Smooth muscle cell (in vitro differentiated cells): ENCODE data around the gene HLCS. TPM values are rescaled to one million over a fixed set of nuclear protein-coding genes. Genes with fewer than 3 reads are reported as not detected.

Experiments
- DNase-seq: peaks from one replicate; lab custom pipeline; 2025; ENCODE audit not compliant: unreplicated experiment; lab: John Stamatoyannopoulos, UW
- H2AFZ ChIP-seq: fragments of 200-600 bp; sonication (generic); 2 replicates; pipeline ENCODE4 v1.6.0; 2016; ENCODE audit warnings: antibody characterized with exemption, low read depth, mild to moderate bottlenecking
- H3F3A ChIP-seq: fragments of 200-600 bp; sonication (generic); 2 replicates; pipeline ENCODE4 v1.6.0; 2017; ENCODE audit warnings: antibody characterized with exemption, low read depth
- H3K27ac ChIP-seq: fragments of 200-600 bp; sonication (generic); 2 replicates; pipeline ENCODE4 v1.5.1; 2016; ENCODE audit warnings: low read depth, mild to moderate bottlenecking
- H3K27me3 ChIP-seq: fragments of 200-600 bp; sonication (generic); 2 replicates; pipeline ENCODE4 v1.6.1; 2016; ENCODE audit warnings: low read depth, mild to moderate bottlenecking
- H3K36me3 ChIP-seq: fragments of 200-600 bp; sonication (generic); 2 replicates; pipeline ENCODE4 v1.5.1; 2016; ENCODE audit warnings: low read depth
- H3K4me1 ChIP-seq: fragments of 200-600 bp; sonication (generic); 2 replicates; pipeline ENCODE4 v1.5.1; 2016; ENCODE audit warnings: low read depth
- H3K4me2 ChIP-seq: fragments of 200-600 bp; sonication (generic); 2 replicates; pipeline ENCODE4 v1.6.0; 2016; ENCODE audit warnings: mild to moderate bottlenecking
- H3K4me3 ChIP-seq: fragments of 200-600 bp; sonication (generic); 2 replicates; pipeline ENCODE4 v1.5.1; 2016; ENCODE audit warnings: mild to moderate bottlenecking
- H3K79me2 ChIP-seq: fragments of 200-600 bp; sonication (generic); 2 replicates; pipeline ENCODE4 v1.6.0; 2016; ENCODE audit warnings: low read depth, mild to moderate bottlenecking
- H3K9ac ChIP-seq: fragments of 200-600 bp; sonication (generic); 2 replicates; pipeline ENCODE4 v1.6.0; 2016; ENCODE audit warnings: low read depth
- H3K9me3 ChIP-seq: fragments of 200-600 bp; sonication (generic); replicated peaks from 2 replicates; pipeline ENCODE4 v1.5.1; 2016; ENCODE audit warnings: low read depth
- H4K20me1 ChIP-seq: fragments of 200-600 bp; sonication (generic); 2 replicates; pipeline ENCODE4 v1.6.0; 2016; ENCODE audit warnings: low read depth
- CTCF ChIP-seq: fragments of 200-600 bp; sonication (generic); IDR thresholded peaks from 2 replicates; pipeline ENCODE4 v1.5.1; 2017; ENCODE audit warnings: borderline replicate concordance, mild to moderate bottlenecking, antibody characterized with exemption; ENCODE audit not compliant: insufficient read depth, poor library complexity, severe bottlenecking
- whole genome bisulfite sequencing: methylation state at CpG from one replicate; pipeline ENCODE4 v1.1.7; 2016; ENCODE audit warnings: low lambda C conversion rate; 5-methylcytosine and 5-hydroxymethylcytosine counted together
- polyA plus RNA-seq: library from polyadenylated mRNA; unstranded; fragments of >200 nt; fragmentation: Nextera tagmentation; extraction: Ambion mirVana; gene quantifications from 2 replicates; pipeline ENCODE4 v1.2.1, GENCODE V29; 2016
- total RNA-seq: library from RNA; depleted of rRNA; stranded (reverse); fragments of >200 nt; gene quantifications from 2 replicates; pipeline ENCODE4 v1.2.3, GENCODE V29; 2014

HLCS gene
- total and polyA plus RNA-seq, 2 experiments from 2014 or later: 7.5 to 20.6 TPM

- H3K4me1 ChIP-seq: no peaks in the 10 kb centered on the region
- peaks cover 6% of the 10 kb centered on the region for H4K20me1 ChIP-seq
- H3K4me3 ChIP-seq: no peak overlapping the region
- H3K27me3 ChIP-seq: no peaks in the 10 kb centered on the region
- H3K79me2 ChIP-seq: no peaks in the 10 kb centered on the region
- DNase-seq: no peak
- H3K4me2 ChIP-seq: peak overlapping the region; percentile 52
- H2AFZ ChIP-seq: no peak overlapping the region
- no peaks in the 10 kb centered on the region for H3K36me3 ChIP-seq
- WGBS: 45% methylated on average over 14 of the region's 14 CpGs
- no peak for TF ChIP-seq CTCF
- no peak overlapping the region for H3K9ac ChIP-seq
- H3F3A ChIP-seq: no peaks in the 10 kb centered on the region
- no peaks in the 10 kb centered on the region for H3K9me3 ChIP-seq
- H3K27ac ChIP-seq: no peak overlapping the region
Observed at GRCh38 chr21:36923270-36923669, 43.2 kb downstream of the HLCS start.

- Histone ChIP-seq H2AFZ (no peak overlapping the region), H3K4me3 (no peak overlapping the region), H3F3A (no peaks in the 10 kb centered on the region), H3K4me1 (no peaks in the 10 kb centered on the region), H3K9me3 (no peaks in the 10 kb centered on the region), H3K27ac (no peak overlapping the region), H3K79me2 (no peaks in the 10 kb centered on the region), H3K27me3 (no peaks in the 10 kb centered on the region), H3K4me2 (no peak overlapping the region), H3K36me3 (no peaks in the 10 kb centered on the region), H4K20me1 (peaks cover 2% of the 10 kb centered on the region), H3K9ac (no peak overlapping the region)
- no peak for DNase-seq
- no peak for TF ChIP-seq CTCF
- 93% methylated on average over 18 of the region's 18 CpGs for WGBS
Observed at GRCh38 chr21:36922861-36923260, 43.6 kb downstream of the HLCS start.

DNA sequence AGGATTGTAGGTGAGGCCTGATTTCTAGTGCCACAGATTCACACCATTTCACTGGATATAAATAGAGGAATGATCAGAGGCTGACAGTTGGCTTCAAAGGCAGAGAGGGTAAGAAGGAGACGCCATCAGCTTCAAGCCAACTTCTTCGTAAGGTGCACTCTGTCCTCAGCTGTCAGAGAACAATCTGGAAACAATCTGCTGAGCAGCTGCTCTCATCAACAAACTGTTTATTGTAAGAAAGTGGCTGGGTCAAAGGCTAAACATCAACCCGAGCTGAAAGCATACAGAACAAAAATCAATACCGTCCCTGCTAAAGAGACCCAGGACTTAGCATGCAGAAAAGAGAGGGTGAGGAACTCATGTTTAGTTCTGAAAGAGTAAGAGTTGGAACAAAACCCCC, 48.2 kb downstream of the HLCS start:
- Histone ChIP-seq H3K4me2 (no peak overlapping the region), H3K27ac (no peak overlapping the region), H2AFZ (no peak overlapping the region), H3K9ac (no peak overlapping the region), H3K36me3 (no peaks in the 10 kb centered on the region), H3K4me1 (peaks cover 6% of the 10 kb centered on the region), H3K4me3 (no peak overlapping the region), H3K79me2 (no peaks in the 10 kb centered on the region), H3K27me3 (no peaks in the 10 kb centered on the region), H3K9me3 (no peaks in the 10 kb centered on the region), H4K20me1 (no peaks in the 10 kb centered on the region), H3F3A (no peaks in the 10 kb centered on the region)
- TF ChIP-seq CTCF: no peak
- DNase-seq: no peak
- 97% methylated on average over 4 of the region's 4 CpGs for WGBS

GRCh38 chr21:36917471-36918158, 48.9 kb downstream of the HLCS start:
- 44% methylated on average over 8 of the region's 8 CpGs for WGBS
- H2AFZ ChIP-seq: no peak overlapping the region
- H3K4me2 ChIP-seq: no peak overlapping the region

More at GRCh38 chr21:36917471-36918158, 48.9 kb downstream of the HLCS start:
- H3K4me1 ChIP-seq: peaks cover 6% of the 10 kb centered on the region
- TF ChIP-seq CTCF: peak; percentile 52
- H3K4me3 ChIP-seq: no peak overlapping the region
- H3K79me2 ChIP-seq: no peaks in the 10 kb centered on the region
- H3K27me3 ChIP-seq: no peaks in the 10 kb centered on the region
- H3F3A ChIP-seq: no peaks in the 10 kb centered on the region
- H3K9ac ChIP-seq: no peak overlapping the region
- no peak overlapping the region for H3K27ac ChIP-seq
- H3K9me3 ChIP-seq: no peaks in the 10 kb centered on the region
- H4K20me1 ChIP-seq: no peaks in the 10 kb centered on the region
- H3K36me3 ChIP-seq: no peaks in the 10 kb centered on the region
- no peak for DNase-seq
